ENCODE data around the gene SCLT1.

DNA sequence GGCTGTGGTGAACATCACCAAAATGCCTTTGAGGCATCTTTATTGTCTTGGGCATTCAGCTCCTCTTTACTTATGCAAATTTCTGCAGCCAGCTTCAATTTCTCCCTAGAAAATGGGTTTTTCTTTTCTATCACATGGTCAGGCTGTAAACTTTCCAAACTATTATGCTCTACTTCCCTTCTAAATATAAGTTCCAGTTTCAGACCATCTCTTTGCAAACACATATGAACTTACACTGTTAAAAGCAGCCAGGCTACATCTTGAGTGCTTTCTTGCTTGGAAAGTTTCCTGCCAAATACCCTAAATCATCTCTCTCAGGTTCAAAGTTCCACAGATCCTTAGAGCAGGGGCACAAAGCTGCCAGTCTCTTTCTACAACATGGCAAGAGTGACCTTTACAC lies 13.2 kb downstream of the SCLT1 start:
- TF ChIP-seq POLR2AphosphoS5 (IDR thresholded peaks at IDR 0.05; ENCODE audit: low read depth, low read length) (no peak), SIN3A (IDR thresholded peaks at IDR 0.05; ENCODE audit: borderline replicate concordance, insufficient read depth, low read length) (no peak)
